ENCODE results near the gene GCFC2. TPM values are rescaled to one million over a fixed set of nuclear protein-coding genes. Genes with fewer than 3 reads are reported as not detected.

The GCFC2 gene
- total RNA-seq, 1 donor from 2014 or later: 35.6 TPM

DNA sequence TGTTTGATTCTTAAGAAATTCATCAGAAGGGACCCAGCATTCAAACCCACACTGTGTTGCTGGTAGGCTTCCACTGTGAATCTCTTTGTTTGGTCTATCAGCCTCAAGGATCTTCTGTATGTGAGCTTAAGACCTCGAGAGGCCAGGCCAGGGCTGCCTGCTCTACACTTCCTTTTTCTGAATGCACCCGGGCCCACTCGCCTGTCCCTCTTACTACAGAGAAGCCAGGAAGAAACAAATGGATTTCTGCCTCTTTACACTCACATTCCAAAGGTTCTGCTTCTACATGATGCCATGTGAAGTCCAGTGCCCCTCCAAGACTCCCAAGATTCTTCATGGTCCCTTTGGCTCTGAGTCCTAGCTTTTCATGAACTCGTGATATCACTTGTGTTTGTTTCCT, 89.5 kb downstream of the GCFC2 start:
- DNase-seq (ENCODE audit: extremely low spot score in 2 of 2): no peak
- no peaks in the 10 kb centered on the region for H3K27me3 ChIP-seq
- no peak overlapping the region for H3K4me3 ChIP-seq
- intact Hi-C loops (cut with DNase I): no loop called here
- H3K27ac ChIP-seq: no peak overlapping the region
- no peak for TF ChIP-seq POLR2AphosphoS5 (IDR thresholded peaks at IDR 0.05; ENCODE audit: insufficient read depth in 1 of 2, low read depth in 1 of 2)
- TF ChIP-seq, protein P1, sequence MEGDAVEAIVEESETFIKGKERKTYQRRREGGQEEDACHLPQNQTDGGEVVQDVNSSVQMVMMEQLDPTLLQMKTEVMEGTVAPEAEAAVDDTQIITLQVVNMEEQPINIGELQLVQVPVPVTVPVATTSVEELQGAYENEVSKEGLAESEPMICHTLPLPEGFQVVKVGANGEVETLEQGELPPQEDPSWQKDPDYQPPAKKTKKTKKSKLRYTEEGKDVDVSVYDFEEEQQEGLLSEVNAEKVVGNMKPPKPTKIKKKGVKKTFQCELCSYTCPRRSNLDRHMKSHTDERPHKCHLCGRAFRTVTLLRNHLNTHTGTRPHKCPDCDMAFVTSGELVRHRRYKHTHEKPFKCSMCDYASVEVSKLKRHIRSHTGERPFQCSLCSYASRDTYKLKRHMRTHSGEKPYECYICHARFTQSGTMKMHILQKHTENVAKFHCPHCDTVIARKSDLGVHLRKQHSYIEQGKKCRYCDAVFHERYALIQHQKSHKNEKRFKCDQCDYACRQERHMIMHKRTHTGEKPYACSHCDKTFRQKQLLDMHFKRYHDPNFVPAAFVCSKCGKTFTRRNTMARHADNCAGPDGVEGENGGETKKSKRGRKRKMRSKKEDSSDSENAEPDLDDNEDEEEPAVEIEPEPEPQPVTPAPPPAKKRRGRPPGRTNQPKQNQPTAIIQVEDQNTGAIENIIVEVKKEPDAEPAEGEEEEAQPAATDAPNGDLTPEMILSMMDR (IDR thresholded peaks at IDR 0.05): no peak
- H3K9me3 ChIP-seq: no peaks in the 10 kb centered on the region
- no peaks in the 10 kb centered on the region for H3K4me1 ChIP-seq
- no peaks in the 10 kb centered on the region for H3K36me3 ChIP-seq

DNA sequence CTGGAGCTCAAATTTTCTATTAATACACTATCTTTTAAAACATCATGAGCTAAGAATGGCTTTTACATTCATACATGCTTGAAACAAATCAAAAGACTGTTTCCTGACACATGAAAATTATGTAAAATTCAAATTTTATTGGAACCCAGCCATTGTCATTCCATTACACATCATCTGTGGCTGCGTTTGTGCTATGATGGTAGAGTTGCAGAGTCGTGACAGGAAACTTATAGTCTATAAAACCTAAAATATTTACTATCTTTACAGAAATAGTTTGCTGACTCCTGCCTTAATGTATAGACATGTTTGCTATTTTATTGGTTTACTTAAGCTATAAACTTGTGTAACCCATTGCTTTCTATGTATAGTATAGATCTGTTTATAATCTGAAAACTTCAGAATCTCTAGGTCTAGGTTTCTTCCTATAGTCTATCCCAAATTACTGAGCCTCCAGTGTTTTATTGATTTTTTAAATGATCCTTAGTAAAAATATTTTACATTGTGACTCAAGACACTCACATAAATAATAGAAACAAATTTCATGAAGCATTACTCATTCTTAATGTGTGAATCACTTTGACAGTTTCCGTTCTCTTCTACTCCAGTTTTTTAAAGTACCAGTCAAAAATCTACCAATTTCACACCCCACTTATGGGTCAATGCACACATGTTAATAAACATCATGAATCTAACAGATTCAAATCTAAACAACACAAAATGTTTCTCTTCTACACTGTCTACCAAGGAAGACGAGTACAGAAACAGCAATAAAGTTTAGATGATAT, 90.6 kb downstream of the GCFC2 start:
- H3K36me3 ChIP-seq: no peaks in the 10 kb centered on the region
- no peaks in the 10 kb centered on the region for H3K4me1 ChIP-seq
- no peak overlapping the region for H3K4me3 ChIP-seq
- no peak overlapping the region for H3K27ac ChIP-seq
- H3K9me3 ChIP-seq: no peaks in the 10 kb centered on the region
- TF ChIP-seq, protein P1 (IDR thresholded peaks at IDR 0.05): no peak
- no peak for TF ChIP-seq POLR2AphosphoS5 (IDR thresholded peaks at IDR 0.05; ENCODE audit: insufficient read depth in 1 of 2, low read depth in 1 of 2)
- no peak for TF ChIP-seq POLR2A (IDR thresholded peaks at IDR 0.05)
- H3K27me3 ChIP-seq: no peaks in the 10 kb centered on the region
- DNase-seq (ENCODE audit: extremely low spot score in 2 of 2): no peak
- intact Hi-C loops (cut with DNase I): no loop called here

DNA sequence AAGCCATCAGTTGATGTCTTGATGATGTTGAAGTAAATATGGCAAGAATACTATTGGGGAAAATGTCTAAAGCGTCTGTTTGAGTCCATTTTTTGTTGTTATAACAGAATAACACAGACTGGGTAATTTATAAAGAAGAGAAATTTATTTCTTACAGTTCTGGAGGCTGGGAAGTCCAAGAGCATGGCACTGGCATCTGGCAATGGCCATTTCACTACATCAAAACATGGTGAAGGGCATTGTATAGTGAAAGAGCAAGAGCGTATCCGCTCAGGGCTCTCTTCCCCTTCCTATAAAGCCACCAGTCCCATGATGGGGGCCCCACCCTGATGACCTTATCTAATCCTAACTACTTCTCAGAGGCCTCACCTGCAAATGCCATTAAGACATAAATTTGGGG, 93.8 kb downstream of the GCFC2 start:
- intact Hi-C loops (cut with DNase I): no loop called here
- TF ChIP-seq POLR2A (IDR thresholded peaks at IDR 0.05): no peak
- no peak for TF ChIP-seq POLR2AphosphoS5 (IDR thresholded peaks at IDR 0.05; ENCODE audit: insufficient read depth in 1 of 2, low read depth in 1 of 2)
- TF ChIP-seq, protein P1 (IDR thresholded peaks at IDR 0.05): no peak
- no peaks in the 10 kb centered on the region for H3K36me3 ChIP-seq
- H3K27me3 ChIP-seq: no peaks in the 10 kb centered on the region
- no peak for DNase-seq (ENCODE audit: extremely low spot score in 2 of 2)
- H3K9me3 ChIP-seq: no peaks in the 10 kb centered on the region
- H3K4me1 ChIP-seq: no peaks in the 10 kb centered on the region
- no peak overlapping the region for H3K27ac ChIP-seq
- H3K4me3 ChIP-seq: no peak overlapping the region

DNA sequence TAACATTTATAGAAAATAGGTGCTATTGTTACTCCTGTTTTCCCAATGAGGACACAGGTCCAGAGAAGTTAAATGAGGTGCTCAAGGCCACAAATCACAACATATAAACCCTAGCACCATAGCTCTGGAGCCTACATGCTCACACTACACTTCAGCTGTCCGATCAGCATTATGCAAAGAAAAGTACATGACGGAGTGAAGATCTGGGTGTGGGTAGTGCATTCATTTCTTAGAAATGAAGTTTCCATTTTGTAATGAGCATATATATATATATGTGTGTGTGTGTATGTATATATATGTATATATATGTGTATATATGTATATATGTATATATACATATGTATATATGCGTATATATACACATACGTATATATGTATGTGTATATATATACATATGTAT, 94.3 kb downstream of the GCFC2 start:
- DNase-seq (ENCODE audit: extremely low spot score in 2 of 2): no peak
- Histone ChIP-seq H3K27me3 (no peaks in the 10 kb centered on the region), H3K4me1 (no peaks in the 10 kb centered on the region), H3K9me3 (no peaks in the 10 kb centered on the region), H3K4me3 (no peak overlapping the region), H3K27ac (no peak overlapping the region), H3K36me3 (no peaks in the 10 kb centered on the region)
- TF ChIP-seq POLR2AphosphoS5 (IDR thresholded peaks at IDR 0.05; ENCODE audit: insufficient read depth in 1 of 2, low read depth in 1 of 2): no peak
- TF ChIP-seq POLR2A (IDR thresholded peaks at IDR 0.05): no peak
- TF ChIP-seq, protein P1 (IDR thresholded peaks at IDR 0.05): no peak
- intact Hi-C loops (cut with DNase I): no loop called here

DNA sequence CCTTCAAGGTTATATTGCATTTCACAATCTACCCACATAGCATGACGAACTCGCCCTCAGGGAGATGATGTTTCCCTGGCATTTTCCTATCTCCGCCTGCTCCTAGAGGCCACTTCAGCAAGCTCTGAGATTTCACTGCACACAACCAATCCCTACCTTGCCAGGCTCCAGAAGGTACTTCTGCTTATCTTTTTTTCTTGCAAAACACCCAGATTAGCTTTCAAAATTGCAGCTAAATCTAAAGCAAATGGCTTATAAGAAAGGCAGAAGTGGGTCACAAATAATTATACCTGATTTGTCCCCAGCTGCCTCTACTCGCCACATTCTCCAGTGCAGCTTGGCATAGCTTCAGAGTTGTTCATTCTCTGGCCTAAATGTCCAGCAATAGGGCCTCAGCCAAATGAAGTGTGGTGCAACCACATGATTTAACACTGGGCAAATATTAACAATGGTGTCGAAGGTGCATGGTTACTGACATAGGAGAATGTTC, 96.5 kb downstream of the GCFC2 start:
- DNase-seq (ENCODE audit: extremely low spot score in 2 of 2): no peak
- no peaks in the 10 kb centered on the region for H3K4me1 ChIP-seq
- H3K27me3 ChIP-seq: no peaks in the 10 kb centered on the region
- no peak overlapping the region for H3K4me3 ChIP-seq
- no peak for TF ChIP-seq POLR2AphosphoS5 (IDR thresholded peaks at IDR 0.05; ENCODE audit: insufficient read depth in 1 of 2, low read depth in 1 of 2)
- TF ChIP-seq, protein P1 (IDR thresholded peaks at IDR 0.05): no peak
- TF ChIP-seq POLR2A (IDR thresholded peaks at IDR 0.05): no peak
- no peaks in the 10 kb centered on the region for H3K36me3 ChIP-seq
- intact Hi-C loops (cut with DNase I): no loop called here
- H3K27ac ChIP-seq: no peak overlapping the region
- no peaks in the 10 kb centered on the region for H3K9me3 ChIP-seq

Data from vagina (tissue), 2 donors.